Right hindlimb (tissue), 1 donor: ENCODE measurements around the gene ARHGAP45.
"Not testable (repeated sequence)": the region's sequence is repeated elsewhere in the genome, so short reads cannot be mapped to it uniquely, and the experiment has no call there.

Experiments
- DNase-seq: peaks from one replicate; pipeline ENCODE4 v3.0.0-alpha.2; 2018

ARHGAP45 gene

GRCh38 chr19:1105008-1105872 is 38.3 kb downstream of the ARHGAP45 start:
- no peak for DNase-seq

GRCh38 chr19:1105873-1106840 is 39.2 kb downstream of the ARHGAP45 start:
- no peak for DNase-seq

- DNase-seq, result no peak
Measured at GRCh38 chr19:1106841-1107660, 40.1 kb downstream of the ARHGAP45 start.

- no peak for DNase-seq
Measured at GRCh38 chr19:1107661-1108261, 40.8 kb downstream of the ARHGAP45 start.

GRCh38 chr19:1108291-1109031 is 41.5 kb downstream of the ARHGAP45 start:
- DNase-seq, result no peak

DNA sequence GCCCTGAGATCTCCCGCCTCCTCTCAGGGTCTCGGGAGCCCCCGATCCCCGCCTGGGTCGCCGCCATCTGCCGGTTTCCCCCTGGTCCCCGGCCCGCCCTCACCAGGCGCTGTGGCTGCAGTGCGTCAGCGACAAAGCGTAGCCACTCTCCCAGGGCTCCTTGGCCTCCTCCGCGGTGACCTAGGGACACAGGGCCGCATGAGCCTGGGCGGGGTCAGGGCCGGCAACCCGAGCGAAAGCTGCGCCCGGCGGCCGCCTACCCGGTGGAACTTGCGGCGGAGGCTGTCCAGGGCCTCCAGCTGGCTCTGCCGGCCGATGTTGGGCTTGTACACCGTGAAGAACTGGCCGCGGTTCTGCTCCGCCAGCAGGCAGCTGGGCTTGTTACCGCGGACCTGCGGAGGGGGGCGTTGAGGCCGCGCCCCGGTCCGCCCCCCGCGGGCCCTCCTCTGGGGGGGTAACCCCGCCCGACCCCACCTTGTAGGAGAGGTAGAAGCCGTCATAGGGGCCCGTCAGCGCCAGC is 42.1 kb downstream of the ARHGAP45 start:
- DNase-seq, result no peak

DNA sequence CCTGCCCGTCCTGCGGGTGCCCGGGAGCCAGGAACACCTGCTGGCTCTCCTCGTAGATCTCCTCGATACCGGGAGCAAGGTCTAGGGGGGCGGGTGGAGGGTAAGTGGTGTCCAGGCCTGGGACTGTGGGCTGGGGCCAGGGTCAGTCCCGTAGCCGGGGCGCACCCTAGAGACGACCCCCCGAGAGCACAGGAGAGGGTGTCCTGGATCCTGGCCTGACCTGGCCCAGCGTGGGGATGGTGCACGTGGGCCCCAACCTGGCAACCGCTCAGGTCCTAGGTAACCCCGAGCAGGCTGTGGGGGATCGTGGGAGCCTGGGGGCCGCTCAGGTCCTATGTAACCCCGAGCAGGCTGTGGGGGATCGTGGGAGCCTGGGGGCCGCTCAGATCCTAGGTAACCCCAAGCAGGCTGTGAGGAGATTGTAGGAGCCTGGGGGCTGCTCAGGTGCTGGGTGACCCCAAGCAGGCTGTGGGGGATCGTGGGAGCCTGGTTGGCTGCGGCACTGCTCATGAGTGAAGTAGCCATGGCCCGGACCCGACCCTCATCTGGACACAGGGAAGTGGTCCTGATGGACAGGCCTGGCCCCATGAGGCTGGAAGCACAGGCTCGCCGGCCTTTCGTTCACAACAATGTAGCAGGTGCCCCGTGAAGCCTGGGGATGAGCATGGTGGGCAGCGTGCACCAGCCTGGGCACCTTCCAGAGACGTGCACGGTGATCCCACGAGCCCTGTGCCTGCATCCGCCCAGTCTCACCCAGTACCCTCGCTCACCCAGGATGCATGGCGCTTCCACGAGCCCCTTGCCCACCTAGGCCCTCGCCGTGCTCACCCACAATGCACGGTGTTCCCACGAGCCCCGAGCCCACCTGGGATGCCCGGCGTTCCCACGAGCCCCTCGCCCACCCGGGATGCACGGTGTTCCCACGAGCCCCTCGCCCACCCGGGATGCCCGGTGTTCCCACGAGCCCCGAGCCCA is 43.0 kb downstream of the ARHGAP45 start:
- no peak for DNase-seq

- peak; percentile 71 for DNase-seq
Measured at GRCh38 chr19:1110809-1111640, 44.1 kb downstream of the ARHGAP45 start.

DNA sequence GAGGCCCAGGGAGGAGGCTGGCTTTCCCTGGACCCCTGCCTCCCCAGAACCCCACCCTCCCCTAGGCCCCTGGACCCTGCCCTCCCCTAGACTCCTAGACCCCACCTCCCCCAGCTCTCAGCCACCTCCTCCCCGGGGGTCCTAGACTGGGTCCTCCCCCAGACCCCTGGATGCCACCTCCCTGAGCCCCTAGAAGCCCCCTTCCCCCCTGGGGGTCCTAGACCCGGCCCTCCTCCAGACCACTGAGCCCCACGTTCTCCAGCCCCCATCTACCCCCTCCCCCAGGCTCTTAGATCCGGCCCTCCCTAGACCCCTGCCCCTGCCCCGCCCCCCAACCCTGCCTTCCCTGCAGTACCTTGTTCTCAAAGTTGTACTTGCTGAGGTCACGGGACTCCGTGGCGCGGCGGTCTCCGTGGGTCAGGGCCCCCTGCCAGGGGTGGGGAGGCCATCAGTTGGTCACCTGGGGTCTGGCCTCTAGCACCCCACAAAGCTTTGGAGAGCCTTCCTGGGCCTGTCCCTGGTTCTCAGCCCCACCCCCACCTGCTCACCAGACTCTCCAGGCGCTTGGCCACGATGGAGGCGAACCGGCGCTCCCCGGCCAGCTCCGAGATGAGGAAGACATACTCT is 44.8 kb downstream of the ARHGAP45 start:
- DNase-seq, result no peak

DNA sequence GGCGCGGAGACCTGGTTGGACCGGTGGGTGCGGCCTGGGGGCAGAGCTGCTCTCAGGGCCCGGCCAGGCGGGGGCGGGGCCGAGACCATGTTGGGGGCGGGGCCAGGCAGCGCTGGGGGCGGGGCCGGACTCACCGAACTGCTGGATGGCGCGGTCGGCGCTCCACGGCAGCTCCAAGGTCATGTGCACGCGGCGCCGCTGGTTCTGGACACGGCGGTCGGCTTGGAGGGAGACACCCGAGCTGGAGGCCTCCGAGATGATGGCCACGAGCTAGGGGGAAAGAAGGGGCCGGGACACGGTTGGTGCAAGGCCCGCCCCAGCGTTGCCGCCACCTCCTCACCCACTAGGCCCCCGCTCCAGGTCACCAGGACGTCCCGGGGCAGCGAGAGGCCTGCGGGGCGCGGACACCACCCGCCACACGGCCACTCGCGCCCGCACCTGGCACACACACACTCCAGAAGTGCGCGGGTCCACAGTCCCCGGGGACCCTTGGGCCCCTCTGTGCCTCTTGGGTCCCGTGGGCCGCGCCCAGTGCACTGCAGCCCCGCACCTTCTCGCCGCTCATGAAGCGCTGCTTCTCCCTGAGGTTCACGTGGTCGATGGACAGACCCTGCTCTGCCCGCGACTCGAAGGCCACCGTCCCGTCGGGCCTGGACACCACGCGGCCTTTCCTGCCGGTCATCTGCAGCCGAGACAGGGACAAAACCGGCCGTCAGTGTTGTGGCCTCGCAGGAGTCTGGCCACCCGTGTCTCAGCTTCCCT is 45.5 kb downstream of the ARHGAP45 start:
- DNase-seq, result peak; percentile 73

- DNase-seq, result peak; percentile 96
Measured at GRCh38 chr19:1113030-1113985, 46.3 kb downstream of the ARHGAP45 start.

DNA sequence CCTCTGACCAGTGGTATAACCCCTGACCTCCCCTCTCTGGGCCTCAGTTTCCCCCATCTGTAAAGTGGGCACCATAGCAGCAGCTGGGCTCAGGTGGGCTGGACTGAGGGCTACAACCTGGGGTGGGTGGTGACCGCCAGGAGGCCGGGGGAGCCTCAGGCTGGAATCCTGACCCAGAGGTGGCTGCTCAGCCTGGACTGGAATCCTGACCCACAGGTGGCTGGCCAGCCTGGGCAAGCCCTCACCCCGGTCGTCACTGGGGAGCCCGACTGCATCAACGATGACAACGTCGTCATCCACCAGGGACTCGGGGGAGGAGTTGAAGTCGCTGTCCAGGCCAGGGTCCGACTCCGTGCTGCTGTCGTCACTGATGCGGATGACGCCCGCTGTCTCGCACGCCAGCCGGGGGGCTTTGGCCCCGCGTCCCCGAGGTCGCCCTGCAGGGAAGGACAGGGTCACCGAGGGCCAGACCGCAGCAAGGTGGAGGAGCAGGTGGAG is 47.1 kb downstream of the ARHGAP45 start:
- DNase-seq, result no peak

DNA sequence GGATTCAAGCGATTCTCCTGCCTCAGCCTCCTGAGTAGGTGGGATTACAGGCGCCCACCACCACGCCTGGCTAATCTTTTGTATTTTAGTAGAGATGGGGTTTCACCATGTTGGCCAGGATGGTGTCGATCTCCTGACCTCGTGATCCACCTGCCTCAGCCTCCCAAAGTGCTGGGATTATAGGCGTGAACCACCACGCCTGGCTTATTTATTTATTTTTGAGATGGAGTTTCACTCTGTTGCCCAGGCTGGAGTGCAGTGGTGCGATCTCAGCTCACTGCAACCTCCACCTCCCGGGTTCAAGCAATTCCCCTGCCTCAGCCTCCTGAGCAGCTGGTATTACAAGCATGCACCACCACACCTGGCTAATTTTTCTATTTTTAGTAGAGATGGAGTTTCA is 47.8 kb downstream of the ARHGAP45 start:
- not testable (repeated sequence) for DNase-seq

DNA sequence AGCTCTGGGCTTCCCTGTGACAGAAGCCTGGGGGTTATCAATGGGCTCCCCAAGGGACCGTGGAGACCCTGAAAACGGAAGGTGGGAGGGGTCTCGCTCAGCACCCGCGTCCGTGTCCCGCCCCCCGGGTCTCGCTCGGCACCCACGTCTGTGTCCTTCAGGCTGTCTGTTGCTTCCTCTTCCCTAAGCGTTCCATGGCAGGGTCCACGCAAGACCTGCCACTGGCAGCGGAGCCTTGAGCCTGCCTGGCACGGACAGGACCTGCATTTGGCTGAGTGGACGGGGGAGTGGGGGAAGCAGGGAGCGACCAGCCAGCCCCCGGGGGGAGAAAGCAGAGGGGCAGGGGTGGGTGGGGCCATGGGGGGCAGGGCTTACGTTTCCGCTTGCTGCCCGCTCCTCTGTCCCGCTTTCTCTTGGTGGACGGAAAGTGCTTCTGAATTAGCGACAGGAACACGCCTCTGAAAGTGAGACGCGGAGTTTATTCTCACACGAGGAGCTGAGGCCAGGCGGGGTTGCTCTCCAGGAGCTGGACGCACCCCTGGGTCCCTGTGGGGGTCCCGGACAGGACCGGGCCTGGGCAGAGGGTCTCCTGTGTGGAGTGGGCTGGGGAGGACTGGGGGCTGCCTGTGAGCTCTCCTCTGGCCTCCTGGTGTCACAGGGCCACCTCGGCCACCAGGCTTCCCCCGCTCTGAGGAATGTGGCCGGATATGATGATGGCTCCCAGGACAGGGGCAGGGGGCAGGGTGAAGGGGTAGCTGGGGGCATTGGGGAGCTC is 48.9 kb downstream of the ARHGAP45 start:
- DNase-seq, result no peak
